ENCODE results near the gene SIRPG. TPM values are rescaled to one million over a fixed set of nuclear protein-coding genes. Genes with fewer than 3 reads are reported as not detected.

Gene SIRPG
- total RNA-seq, 2 donors from 2014 or later: not detected

DNA sequence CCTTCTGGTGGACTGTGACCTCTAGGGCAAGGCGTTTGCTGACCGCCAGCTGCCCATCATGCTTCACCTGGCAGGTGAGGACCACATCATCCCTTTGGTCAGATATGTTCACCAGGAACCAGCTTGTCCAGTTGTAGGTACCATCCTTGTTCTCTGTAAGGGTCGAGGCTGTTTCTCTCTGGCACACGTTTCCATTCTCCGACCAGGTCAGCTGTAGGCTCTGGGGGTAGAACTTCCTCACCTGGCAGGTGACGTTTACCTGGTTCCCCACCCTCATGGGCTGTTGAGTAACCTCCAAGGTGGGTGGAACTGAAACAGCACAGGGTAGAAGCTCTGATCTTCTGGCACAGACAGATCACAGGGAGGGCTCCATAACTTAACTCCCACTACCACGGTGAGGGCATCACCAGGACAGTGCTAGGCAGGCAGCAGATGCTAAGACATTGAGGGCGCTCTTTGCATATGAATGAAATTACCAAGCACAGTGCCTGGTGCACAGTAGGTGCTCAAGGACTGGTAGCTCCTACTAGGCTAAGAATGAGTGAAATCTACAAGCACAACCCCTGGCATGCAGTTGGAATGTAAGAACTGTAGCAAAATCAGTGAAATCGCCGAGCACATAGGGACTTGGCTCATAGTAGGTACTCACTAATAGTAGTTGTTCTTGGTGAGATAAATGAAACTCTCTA lies 22.1 kb downstream of the SIRPG start:
- Histone ChIP-seq H3K4me3 (ENCODE audit: low read length) (no peak overlapping the region), H3K4me1 (ENCODE audit: control insufficient read depth, insufficient read depth, low read length) (no peaks in the 10 kb centered on the region), H3K9ac (ENCODE audit: extremely low read depth, low read length, poor library complexity, severe bottlenecking) (no peak overlapping the region), H3K9me3 (ENCODE audit: control insufficient read depth, low read length) (no peaks in the 10 kb centered on the region), H3K27ac (ENCODE audit: low read depth, low read length) (no peak overlapping the region), H3K27me3 (ENCODE audit: control insufficient read depth, insufficient read depth, low read length, poor library complexity, severe bottlenecking) (no peaks in the 10 kb centered on the region), H3K36me3 (ENCODE audit: control insufficient read depth, insufficient read depth, low read length) (no peaks in the 10 kb centered on the region)
- no peak for TF ChIP-seq CTCF (conservative IDR thresholded peaks at IDR 0.05)
- Mint-ChIP-seq H3K27me3 (ENCODE audit: insufficient read depth) (peaks cover 3% of the 10 kb centered on the region), H3K4me3 (no peak overlapping the region), H3K36me3 (ENCODE audit: low read depth) (no peaks in the 10 kb centered on the region), H3K9me3 (peaks cover 18% of the 10 kb centered on the region), H3K27ac (no peak overlapping the region), H3K4me1 (peaks cover 6% of the 10 kb centered on the region)
- DNase-seq: no peak
- WGBS, 2 experiments (ENCODE audit: insufficient coverage in 1 of 2, insufficient read length in 1 of 2): 85 to 89% methylated on average over 6 to 10 of the region's 10 CpGs

DNA sequence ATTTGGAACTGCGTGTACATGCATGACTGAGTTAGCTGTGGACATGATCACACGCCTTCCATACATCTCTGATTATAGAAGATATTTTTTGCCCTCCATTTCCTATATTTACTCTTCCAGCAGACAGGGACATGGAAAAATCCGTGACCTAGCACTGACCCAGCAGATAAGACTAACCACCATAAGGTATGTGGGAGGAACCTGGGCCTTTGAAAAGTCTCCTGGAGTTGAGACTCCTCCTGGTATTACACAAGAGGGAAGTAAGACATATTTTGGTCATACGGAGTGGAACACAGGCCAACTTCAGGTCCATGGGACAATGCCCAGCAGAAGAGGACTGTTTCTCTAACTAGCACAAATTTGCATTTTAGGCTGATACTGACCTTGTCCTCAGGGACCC lies 24.0 kb downstream of the SIRPG start:
- Mint-ChIP-seq H3K4me3 (no peak overlapping the region), H3K9me3 (peaks cover 5% of the 10 kb centered on the region), H3K36me3 (ENCODE audit: low read depth) (no peaks in the 10 kb centered on the region), H3K27ac (no peak overlapping the region), H3K4me1 (peaks cover 6% of the 10 kb centered on the region), H3K27me3 (ENCODE audit: insufficient read depth) (peaks cover 3% of the 10 kb centered on the region)
- DNase-seq: no peak
- H3K9ac ChIP-seq (ENCODE audit: extremely low read depth, low read length, poor library complexity, severe bottlenecking): no peak overlapping the region
- no peak overlapping the region for H3K27ac ChIP-seq (ENCODE audit: low read depth, low read length)
- H3K9me3 ChIP-seq (ENCODE audit: control insufficient read depth, low read length): no peaks in the 10 kb centered on the region
- H3K27me3 ChIP-seq (ENCODE audit: control insufficient read depth, insufficient read depth, low read length, poor library complexity, severe bottlenecking): no peaks in the 10 kb centered on the region
- no peak for TF ChIP-seq CTCF (conservative IDR thresholded peaks at IDR 0.05)
- H3K4me3 ChIP-seq (ENCODE audit: low read length): no peak overlapping the region
- 90 to 91% methylated on average over 3 to 4 of the region's 4 CpGs for WGBS, 2 experiments (ENCODE audit: insufficient coverage in 1 of 2, insufficient read length in 1 of 2)
- H3K36me3 ChIP-seq (ENCODE audit: control insufficient read depth, insufficient read depth, low read length): no peaks in the 10 kb centered on the region
- no peaks in the 10 kb centered on the region for H3K4me1 ChIP-seq (ENCODE audit: control insufficient read depth, insufficient read depth, low read length)

- Mint-ChIP-seq H3K9me3 (peaks cover 5% of the 10 kb centered on the region), H3K27ac (no peak overlapping the region), H3K4me3 (no peak overlapping the region), H3K36me3 (ENCODE audit: low read depth) (no peaks in the 10 kb centered on the region), H3K4me1 (peaks cover 6% of the 10 kb centered on the region), H3K27me3 (ENCODE audit: insufficient read depth) (peaks cover 3% of the 10 kb centered on the region)
- TF ChIP-seq CTCF (conservative IDR thresholded peaks at IDR 0.05): no peak
- DNase-seq: no peak
- Histone ChIP-seq H3K9me3 (ENCODE audit: control insufficient read depth, low read length) (no peaks in the 10 kb centered on the region), H3K36me3 (ENCODE audit: control insufficient read depth, insufficient read depth, low read length) (no peaks in the 10 kb centered on the region), H3K4me1 (ENCODE audit: control insufficient read depth, insufficient read depth, low read length) (no peaks in the 10 kb centered on the region), H3K27me3 (ENCODE audit: control insufficient read depth, insufficient read depth, low read length, poor library complexity, severe bottlenecking) (no peaks in the 10 kb centered on the region), H3K9ac (ENCODE audit: extremely low read depth, low read length, poor library complexity, severe bottlenecking) (no peak overlapping the region), H3K4me3 (ENCODE audit: low read length) (no peak overlapping the region), H3K27ac (ENCODE audit: low read depth, low read length) (no peak overlapping the region)
- 93 to 100% methylated on average over 3 to 4 of the region's 4 CpGs for WGBS, 2 experiments (ENCODE audit: insufficient coverage in 1 of 2, insufficient read length in 1 of 2)
These were observed 25.4 kb downstream of the SIRPG start for GRCh38 chr20:1632178-1632577.

Data from endodermal cell (in vitro differentiated cells).